ENCODE results near the gene C2CD3. TPM values are rescaled to one million over a fixed set of nuclear protein-coding genes. Genes with fewer than 3 reads are reported as not detected.

C2CD3 gene
- total and polyA plus RNA-seq, 4 donors = 7.6 to 29.4 (median 15.1) TPM

DNA sequence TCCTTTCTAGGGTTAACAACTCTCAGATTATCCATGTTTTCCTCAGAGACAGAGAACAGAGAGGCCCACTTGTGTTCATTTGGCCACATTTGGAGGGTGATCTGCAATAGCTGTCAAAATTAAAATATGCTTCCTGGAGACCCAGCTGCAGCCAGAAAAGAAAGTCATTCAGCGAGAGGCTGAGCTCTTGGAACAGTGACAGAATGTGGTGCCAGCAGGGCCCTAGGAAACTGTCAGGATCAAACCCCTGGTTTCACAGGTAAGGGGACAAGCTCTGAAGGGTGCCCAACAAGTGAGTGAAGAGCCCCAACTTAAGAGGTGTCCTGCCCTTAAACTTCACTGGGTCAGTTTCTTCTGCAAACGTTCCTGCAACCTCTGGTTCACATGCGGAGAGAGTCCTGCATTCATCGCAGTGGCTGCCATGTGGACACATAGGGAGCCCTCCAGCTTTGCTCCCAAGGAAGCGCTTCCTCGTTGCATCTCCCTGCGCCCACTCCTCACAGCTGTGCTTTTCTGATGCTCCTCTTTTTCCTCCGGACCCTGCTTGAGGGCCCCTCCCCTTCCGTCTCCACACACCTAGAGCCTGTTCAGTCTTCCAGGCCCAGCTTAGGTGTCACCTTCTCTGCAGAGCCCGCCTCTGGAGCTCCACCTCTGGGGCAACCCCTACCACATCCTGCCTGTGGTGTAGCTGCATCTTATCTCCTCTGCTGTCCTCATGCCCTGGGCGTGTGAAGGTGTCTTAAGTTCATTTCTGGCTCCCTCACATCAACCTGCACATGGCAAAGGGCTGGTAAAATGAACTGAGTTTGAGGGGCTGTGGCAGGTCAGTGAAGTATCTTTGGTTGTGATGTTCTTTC is 165.8 kb downstream of the C2CD3 start:
- intact Hi-C loops (cut with DNase I) = no loop called here
- 74 to 76% methylated on average over 11 of the region's 11 CpGs for WGBS, 2 donors
- ATAC-seq (ENCODE audit: low FRiP score) = no peak
- peaks cover 2 to 7% of the 10 kb centered on the region in 2 donors for H3K36me3 ChIP-seq (ENCODE audit: control insufficient read depth in 1 of 2, insufficient read depth in 2 of 2, low read length in 1 of 2)
- peak in 1 of 2 donors; percentile 56 for DNase-seq
- H3K9me3 ChIP-seq (ENCODE audit: control insufficient read depth, low read length) = no peaks in the 10 kb centered on the region
- H3K4me1 ChIP-seq (ENCODE audit: control insufficient read depth in 1 of 2, insufficient read depth in 2 of 2, low read length in 2 of 2) = no peaks in the 10 kb centered on the region
- H3K27ac ChIP-seq (ENCODE audit: low read depth in 1 of 2, low read length in 2 of 2) = no peak overlapping the region
- H3K27me3 ChIP-seq (ENCODE audit: control insufficient read depth in 1 of 2, insufficient read depth in 2 of 2, low read length in 1 of 2) = no peaks in the 10 kb centered on the region
- no peak overlapping the region for H3K4me3 ChIP-seq (ENCODE audit: low read length in 2 of 2)

DNA sequence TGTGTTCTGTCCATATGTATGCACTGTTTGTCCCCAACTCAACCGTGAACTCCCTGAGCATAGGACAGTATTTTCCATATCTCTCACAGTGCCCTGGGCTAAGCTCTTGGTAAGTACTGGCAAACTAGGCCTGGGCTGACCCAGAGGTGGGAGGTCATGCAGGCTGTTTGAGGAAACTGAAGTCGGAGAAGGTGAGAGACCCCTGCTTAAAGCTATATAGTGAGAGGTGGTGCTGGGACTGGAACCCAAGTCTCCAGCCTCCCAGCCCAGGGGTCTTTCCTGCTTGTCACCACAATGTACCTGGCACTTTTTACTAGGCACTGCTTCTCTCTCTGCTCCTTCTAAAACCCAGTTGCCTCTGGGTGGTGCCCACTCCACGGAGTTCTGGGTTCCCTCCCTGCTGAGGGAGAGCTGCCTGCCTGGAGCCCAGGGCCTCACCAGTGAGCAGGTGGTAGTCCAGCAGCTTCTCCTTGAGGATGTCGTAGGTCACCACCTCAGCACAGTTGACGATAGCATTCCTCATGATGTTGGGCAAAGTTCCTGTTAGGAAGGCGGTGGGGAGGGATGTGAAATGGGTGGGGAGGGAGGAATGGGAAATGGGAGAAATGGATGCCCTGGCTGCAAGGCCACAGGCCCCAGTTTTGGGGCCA is 166.6 kb downstream of the C2CD3 start:
- Histone ChIP-seq H3K27me3 (ENCODE audit: control insufficient read depth in 1 of 2, insufficient read depth in 2 of 2, low read length in 1 of 2) (no peaks in the 10 kb centered on the region), H3K4me3 (ENCODE audit: low read length in 2 of 2) (no peak overlapping the region), H3K4me1 (ENCODE audit: control insufficient read depth in 1 of 2, insufficient read depth in 2 of 2, low read length in 2 of 2) (no peaks in the 10 kb centered on the region), H3K36me3 (ENCODE audit: control insufficient read depth in 1 of 2, insufficient read depth in 2 of 2, low read length in 1 of 2) (peaks cover 2 to 7% of the 10 kb centered on the region in 2 donors), H3K9me3 (ENCODE audit: control insufficient read depth, low read length) (no peaks in the 10 kb centered on the region), H3K27ac (ENCODE audit: low read depth in 1 of 2, low read length in 2 of 2) (no peak overlapping the region)
- DNase-seq = peak in 1 of 2 donors; percentile 35
- WGBS, 2 donors = 93 to 95% methylated on average over 6 of the region's 6 CpGs
- no peak for ATAC-seq (ENCODE audit: low FRiP score)
- intact Hi-C loops (cut with DNase I) = no loop called here

GRCh38 chr11:74002832-74003231 is 168.0 kb downstream of the C2CD3 start:
- Histone ChIP-seq H3K27me3 (ENCODE audit: control insufficient read depth in 1 of 2, insufficient read depth in 2 of 2, low read length in 1 of 2) (no peaks in the 10 kb centered on the region), H3K27ac (ENCODE audit: low read depth in 1 of 2, low read length in 2 of 2) (no peak overlapping the region), H3K9me3 (ENCODE audit: control insufficient read depth, low read length) (no peaks in the 10 kb centered on the region), H3K4me1 (ENCODE audit: control insufficient read depth in 1 of 2, insufficient read depth in 2 of 2, low read length in 2 of 2) (no peaks in the 10 kb centered on the region), H3K36me3 (ENCODE audit: control insufficient read depth in 1 of 2, insufficient read depth in 2 of 2, low read length in 1 of 2) (peaks cover 2 to 7% of the 10 kb centered on the region in 2 donors), H3K4me3 (ENCODE audit: low read length in 2 of 2) (no peak overlapping the region)
- WGBS, 2 donors = 93 to 94% methylated on average over 4 of the region's 4 CpGs
- DNase-seq (no peak), ATAC-seq (ENCODE audit: low FRiP score) (no peak)
- intact Hi-C loops (cut with DNase I) = no loop called here

DNA sequence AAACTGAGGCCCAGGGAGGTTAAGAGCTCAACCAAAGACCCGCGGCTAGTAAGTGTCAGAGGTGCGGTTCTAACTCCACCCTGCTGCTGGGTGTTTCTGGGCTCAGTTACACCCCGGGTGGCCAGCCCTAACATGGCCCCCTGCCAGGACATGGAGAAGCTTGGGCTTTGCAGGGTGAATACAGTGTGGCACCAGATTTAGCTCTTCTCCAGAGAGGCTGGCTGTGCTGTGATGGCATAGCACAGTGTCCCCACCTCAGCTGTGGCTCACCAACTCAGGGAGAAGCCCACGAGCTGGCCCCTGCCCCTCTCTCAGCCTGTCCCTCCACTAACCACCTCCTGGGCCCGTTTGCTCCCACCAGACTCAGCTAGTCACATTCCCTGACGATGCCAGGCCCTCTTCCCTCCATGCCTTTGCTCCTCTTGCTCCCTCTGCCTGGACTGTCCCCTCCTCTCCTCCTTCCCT is 168.9 kb downstream of the C2CD3 start:
- intact Hi-C loops (cut with DNase I) = no loop called here
- H3K9me3 ChIP-seq (ENCODE audit: control insufficient read depth, low read length) = no peaks in the 10 kb centered on the region
- no peaks in the 10 kb centered on the region for H3K27me3 ChIP-seq (ENCODE audit: control insufficient read depth in 1 of 2, insufficient read depth in 2 of 2, low read length in 1 of 2)
- 85 to 88% methylated on average over 7 of the region's 7 CpGs for WGBS, 2 donors
- no peak overlapping the region for H3K27ac ChIP-seq (ENCODE audit: low read depth in 1 of 2, low read length in 2 of 2)
- H3K4me3 ChIP-seq (ENCODE audit: low read length in 2 of 2) = no peak overlapping the region
- ATAC-seq (ENCODE audit: low FRiP score) = no peak
- no peaks in the 10 kb centered on the region for H3K4me1 ChIP-seq (ENCODE audit: control insufficient read depth in 1 of 2, insufficient read depth in 2 of 2, low read length in 2 of 2)
- DNase-seq = peak; percentile 14 to 55
- H3K36me3 ChIP-seq (ENCODE audit: control insufficient read depth in 1 of 2, insufficient read depth in 2 of 2, low read length in 1 of 2) = peaks cover 2 to 7% of the 10 kb centered on the region in 2 donors

DNA sequence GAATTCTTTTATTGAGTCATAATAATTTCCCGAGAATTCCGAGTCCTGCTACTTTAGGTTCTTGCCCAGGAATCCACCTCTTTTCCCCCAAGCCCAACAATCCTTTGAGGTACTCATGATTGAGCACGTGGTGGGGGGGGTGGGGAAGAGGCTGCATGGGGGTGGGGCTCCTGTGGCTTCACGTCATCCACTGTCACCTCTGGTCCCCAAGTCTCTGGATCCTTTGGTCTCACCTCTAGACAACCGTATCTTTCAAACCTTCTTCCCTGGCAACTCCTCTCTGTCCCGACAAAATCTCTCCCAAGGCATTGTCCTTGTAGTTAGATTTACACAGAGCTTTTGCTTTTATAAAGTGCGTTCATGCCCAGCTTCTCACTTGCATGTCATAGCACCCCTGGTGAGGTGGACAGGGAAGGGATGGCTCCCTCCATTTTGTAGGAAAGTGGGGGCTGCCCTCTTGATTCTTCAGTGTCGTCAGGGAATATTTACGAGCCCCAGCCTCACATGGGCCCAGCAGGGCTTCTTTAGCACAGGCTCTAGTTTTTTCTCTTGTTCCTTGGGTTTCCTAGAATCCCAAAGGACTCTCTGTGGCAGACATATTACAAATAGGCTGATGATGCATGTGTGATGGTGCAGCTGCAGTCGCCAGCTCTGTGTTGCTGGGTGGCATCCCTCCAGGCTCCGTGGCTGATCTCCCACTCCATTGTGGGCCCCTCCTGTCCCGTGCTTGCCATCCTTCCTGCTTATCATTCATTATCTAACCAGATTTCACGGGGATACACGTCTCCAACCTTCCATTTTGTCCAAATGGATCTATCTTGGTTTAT is 170.3 kb downstream of the C2CD3 start:
- H3K4me3 ChIP-seq (ENCODE audit: low read length in 2 of 2) = no peak overlapping the region
- no peak for ATAC-seq (ENCODE audit: low FRiP score)
- intact Hi-C loops (cut with DNase I) = no loop called here
- WGBS, 2 donors = 85% methylated on average over 14 of the region's 14 CpGs
- no peaks in the 10 kb centered on the region for H3K9me3 ChIP-seq (ENCODE audit: control insufficient read depth, low read length)
- H3K27ac ChIP-seq (ENCODE audit: low read depth in 1 of 2, low read length in 2 of 2) = no peak overlapping the region
- no peaks in the 10 kb centered on the region for H3K27me3 ChIP-seq (ENCODE audit: control insufficient read depth in 1 of 2, insufficient read depth in 2 of 2, low read length in 1 of 2)
- no peaks in the 10 kb centered on the region for H3K4me1 ChIP-seq (ENCODE audit: control insufficient read depth in 1 of 2, insufficient read depth in 2 of 2, low read length in 2 of 2)
- peak in 1 of 2 donors; percentile 37 for DNase-seq
- peaks cover 2 to 7% of the 10 kb centered on the region in 2 donors for H3K36me3 ChIP-seq (ENCODE audit: control insufficient read depth in 1 of 2, insufficient read depth in 2 of 2, low read length in 1 of 2)

DNA sequence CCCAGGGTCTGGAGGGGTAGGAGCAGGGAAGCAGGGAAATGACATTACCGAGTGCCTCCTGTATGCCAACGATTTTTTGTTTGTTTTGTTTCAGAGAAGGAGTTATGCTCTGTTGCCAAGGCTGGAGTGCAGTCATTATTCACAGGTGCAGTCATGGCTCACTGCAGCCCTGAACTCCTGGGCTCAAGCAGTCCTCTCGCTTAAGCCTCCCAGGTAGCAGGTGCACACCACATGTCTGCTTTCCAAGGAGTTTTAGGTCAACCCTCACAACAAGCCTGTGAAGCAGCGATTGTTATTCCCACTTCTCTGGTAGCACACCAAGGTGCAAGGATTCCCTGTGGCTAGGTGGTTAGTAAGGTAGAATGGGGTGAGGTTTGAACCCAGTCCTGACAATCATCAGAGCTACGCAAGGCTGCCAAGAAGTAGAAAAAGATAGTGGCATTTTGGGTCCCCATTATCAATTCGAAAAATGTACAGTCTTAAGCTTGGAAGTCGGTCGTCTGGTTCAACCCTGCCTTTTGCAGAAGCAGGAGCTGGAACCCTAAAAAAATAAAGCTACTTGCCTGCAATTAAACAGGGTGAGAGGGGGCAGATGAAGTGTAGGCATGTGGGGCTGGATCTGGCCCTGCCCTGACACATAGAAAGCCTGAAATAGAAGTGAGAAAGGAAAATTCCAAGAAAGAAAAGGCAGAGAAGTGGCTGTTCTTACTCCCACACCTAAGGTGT is 171.1 kb downstream of the C2CD3 start:
- Histone ChIP-seq H3K36me3 (ENCODE audit: control insufficient read depth in 1 of 2, insufficient read depth in 2 of 2, low read length in 1 of 2) (peaks cover 2 to 7% of the 10 kb centered on the region in 2 donors), H3K4me1 (ENCODE audit: control insufficient read depth in 1 of 2, insufficient read depth in 2 of 2, low read length in 2 of 2) (no peaks in the 10 kb centered on the region), H3K27me3 (ENCODE audit: control insufficient read depth in 1 of 2, insufficient read depth in 2 of 2, low read length in 1 of 2) (no peaks in the 10 kb centered on the region), H3K27ac (ENCODE audit: low read depth in 1 of 2, low read length in 2 of 2) (no peak overlapping the region), H3K9me3 (ENCODE audit: control insufficient read depth, low read length) (no peaks in the 10 kb centered on the region), H3K4me3 (ENCODE audit: low read length in 2 of 2) (no peak overlapping the region)
- peak in 1 of 2 donors; percentile 21 for DNase-seq
- intact Hi-C loops (cut with DNase I) = no loop called here
- WGBS, 2 donors = 79 to 81% methylated on average over 8 of the region's 8 CpGs
- no peak for ATAC-seq (ENCODE audit: low FRiP score)

- Histone ChIP-seq H3K36me3 (ENCODE audit: control insufficient read depth in 1 of 2, insufficient read depth in 2 of 2, low read length in 1 of 2) (peaks cover 2 to 5% of the 10 kb centered on the region in 2 donors), H3K9me3 (ENCODE audit: control insufficient read depth, low read length) (no peaks in the 10 kb centered on the region), H3K27ac (ENCODE audit: low read depth in 1 of 2, low read length in 2 of 2) (no peak overlapping the region), H3K27me3 (ENCODE audit: control insufficient read depth in 1 of 2, insufficient read depth in 2 of 2, low read length in 1 of 2) (no peaks in the 10 kb centered on the region), H3K4me3 (ENCODE audit: low read length in 2 of 2) (no peak overlapping the region), H3K4me1 (ENCODE audit: control insufficient read depth in 1 of 2, insufficient read depth in 2 of 2, low read length in 2 of 2) (no peaks in the 10 kb centered on the region)
- 91 to 93% methylated on average over 13 of the region's 13 CpGs for WGBS, 2 donors
- peak in 1 of 2 donors; percentile 50 for DNase-seq
- ATAC-seq (ENCODE audit: low FRiP score) = no peak
- intact Hi-C loops (cut with DNase I) = no loop called here
These were observed 171.8 kb downstream of the C2CD3 start for GRCh38 chr11:73998846-73999575.
